HEK293 (cell line): ENCODE measurements around the gene IGLON5.

Experiments
- CTCF ChIA-PET: fragments of 350-600 bp; formaldehyde crosslinking; extraction: SDS; loops from one replicate; lab custom pipeline; 2021; ENCODE audit warnings: antibody characterized with exemption; lab: Yijun Ruan, JAX
- POLR2A ChIA-PET: fragments of 300-600 bp; formaldehyde crosslinking; extraction: SDS; loops from one replicate; lab custom pipeline; 2020; ENCODE audit warnings: antibody characterized with exemption, inconsistent platforms; lab: Yijun Ruan, JAX
- H3K27ac ChIP-seq: fragments of 200-500 bp; sonication (Bioruptor generic); 2 replicates; pipeline ENCODE4 v1.5.1; 2014; ENCODE audit warnings: low read depth, low read length, control low read depth, inconsistent platforms; ENCODE audit errors: extremely low read depth
- H3K36me3 ChIP-seq, 2 experiments: fragments of 200-500 bp in 1 of 2; sonication (Bioruptor generic) in 1 of 2; 1 replicate in 1 of 2; 2 replicates in 1 of 2; pipeline ENCODE4 v1.5.1; 2014 to 2017; ENCODE audit warnings: inconsistent platforms in 2 of 2, low read length in 2 of 2; ENCODE audit not compliant: control insufficient read depth in 2 of 2, insufficient read depth in 1 of 2
- H3K4me1 ChIP-seq: fragments of 200-500 bp; sonication (Bioruptor generic); 2 replicates; pipeline ENCODE4 v1.5.1; 2014; ENCODE audit warnings: mild to moderate bottlenecking, low read length, inconsistent platforms; ENCODE audit not compliant: control insufficient read depth, insufficient read depth
- H3K4me3 ChIP-seq: 2 replicates; pipeline ENCODE4 v1.5.1; 2011; ENCODE audit warnings: low read depth, mild to moderate bottlenecking, control low read depth, low read length, moderate library complexity
- H3K9me3 ChIP-seq: fragments of 200-500 bp; sonication (Bioruptor generic); 2 replicates; pipeline ENCODE4 v1.5.1; 2014; ENCODE audit warnings: low read depth, low read length, inconsistent platforms; ENCODE audit not compliant: control insufficient read depth, insufficient read depth
- GFI1B ChIP-seq: fragments of 450-650 bp; formaldehyde crosslinking; IDR thresholded peaks from 2 replicates; pipeline ENCODE4 v1.5.1; 2016; ENCODE audit warnings: missing biosample characterization, missing genetic modification characterization
- GLIS1 ChIP-seq: fragments of 450-650 bp; formaldehyde crosslinking; IDR thresholded peaks from 2 replicates; pipeline ENCODE4 v1.5.1; 2016; ENCODE audit warnings: missing biosample characterization, missing genetic modification characterization
- GLIS2 ChIP-seq: fragments of 450-650 bp; formaldehyde crosslinking; IDR thresholded peaks from 2 replicates; pipeline ENCODE4 v1.5.1; 2016; ENCODE audit warnings: missing biosample characterization, missing genetic modification characterization
- MZF1 ChIP-seq: fragments of 450-650 bp; formaldehyde crosslinking; IDR thresholded peaks from 2 replicates; pipeline ENCODE4 v1.5.1; 2017; ENCODE audit warnings: missing biosample characterization, missing genetic modification characterization, borderline replicate concordance
- REPIN1 ChIP-seq: fragments of 450-650 bp; formaldehyde crosslinking; IDR thresholded peaks from 2 replicates; pipeline ENCODE4 v1.5.1; 2017; ENCODE audit warnings: missing biosample characterization, missing genetic modification characterization, low read depth
- ZBTB8A ChIP-seq: fragments of 450-650 bp; formaldehyde crosslinking; IDR thresholded peaks from 2 replicates; pipeline ENCODE4 v1.5.1; 2016; ENCODE audit warnings: missing biosample characterization, missing genetic modification characterization
- ZNF2 ChIP-seq: fragments of 450-650 bp; formaldehyde crosslinking; IDR thresholded peaks from 2 replicates; pipeline ENCODE4 v1.5.1; 2016; ENCODE audit warnings: missing biosample characterization, missing genetic modification characterization
- ZNF239 ChIP-seq: fragments of 450-650 bp; formaldehyde crosslinking; IDR thresholded peaks from 2 replicates; pipeline ENCODE4 v1.5.1; 2016; ENCODE audit warnings: missing biosample characterization, missing genetic modification characterization
- ZNF266 ChIP-seq: fragments of 450-650 bp; formaldehyde crosslinking; IDR thresholded peaks from 2 replicates; pipeline ENCODE4 v1.5.1; 2016; ENCODE audit warnings: missing biosample characterization, missing genetic modification characterization, low read depth
- ZNF274 ChIP-seq, 2 experiments: fragments of 200-500 bp in 1 of 2; fragments of 450-650 bp in 1 of 2; sonication (Bioruptor generic) in 1 of 2; formaldehyde crosslinking in 1 of 2; IDR thresholded peaks; 2 replicates each; pipeline versions ENCODE4 v1.5.1 to v1.6.1; 2014 to 2016; ENCODE audit warnings: borderline replicate concordance in 1 of 2, inconsistent platforms in 1 of 2, low read length in 1 of 2, missing biosample characterization in 1 of 2, missing genetic modification characterization in 1 of 2
- ZNF341 ChIP-seq: fragments of 450-650 bp; formaldehyde crosslinking; IDR thresholded peaks from 2 replicates; pipeline ENCODE4; 2016; ENCODE audit warnings: low read depth, missing biosample characterization, missing genetic modification characterization
- ZNF473 ChIP-seq: fragments of 450-650 bp; formaldehyde crosslinking; IDR thresholded peaks from 2 replicates; pipeline ENCODE4 v1.5.1; 2017; ENCODE audit warnings: missing biosample characterization, missing genetic modification characterization
- ZNF514 ChIP-seq: fragments of 450-650 bp; formaldehyde crosslinking; IDR thresholded peaks from 2 replicates; pipeline ENCODE4 v1.5.1; 2016; ENCODE audit warnings: missing biosample characterization, missing genetic modification characterization
- ZNF521 ChIP-seq: fragments of 450-650 bp; formaldehyde crosslinking; IDR thresholded peaks from 2 replicates; pipeline ENCODE4 v1.5.1; 2017; ENCODE audit warnings: missing biosample characterization, mild to moderate bottlenecking, missing genetic modification characterization
- ZNF558 ChIP-seq: fragments of 450-650 bp; formaldehyde crosslinking; IDR thresholded peaks from 2 replicates; pipeline ENCODE4 v1.5.1; 2016; ENCODE audit warnings: missing biosample characterization, missing genetic modification characterization
- ZNF621 ChIP-seq: fragments of 450-650 bp; formaldehyde crosslinking; IDR thresholded peaks from 2 replicates; pipeline ENCODE4 v1.5.1; 2017; ENCODE audit warnings: missing biosample characterization, missing genetic modification characterization
- ZNF624 ChIP-seq: fragments of 450-650 bp; formaldehyde crosslinking; IDR thresholded peaks from 2 replicates; pipeline ENCODE4 v1.5.1; 2017; ENCODE audit warnings: missing biosample characterization, missing genetic modification characterization
- ZNF664 ChIP-seq: fragments of 450-650 bp; formaldehyde crosslinking; IDR thresholded peaks from 2 replicates; pipeline ENCODE4 v1.5.1; 2016; ENCODE audit warnings: missing biosample characterization, missing genetic modification characterization
- ZNF701 ChIP-seq: fragments of 450-650 bp; formaldehyde crosslinking; IDR thresholded peaks from 2 replicates; pipeline ENCODE4 v1.5.1; 2016; ENCODE audit warnings: missing biosample characterization, missing genetic modification characterization
- ZNF768 ChIP-seq: fragments of 450-650 bp; formaldehyde crosslinking; IDR thresholded peaks from 2 replicates; pipeline ENCODE4 v1.5.1; 2018; ENCODE audit warnings: missing biosample characterization, mild to moderate bottlenecking, missing genetic modification characterization
- ZNF792 ChIP-seq: fragments of 450-650 bp; formaldehyde crosslinking; IDR thresholded peaks from 2 replicates; pipeline ENCODE4 v1.5.1; 2016; ENCODE audit warnings: missing biosample characterization, missing genetic modification characterization
- ZSCAN16 ChIP-seq: fragments of 450-650 bp; formaldehyde crosslinking; IDR thresholded peaks from 2 replicates; pipeline ENCODE4 v1.5.1; 2016; ENCODE audit warnings: missing biosample characterization, missing genetic modification characterization
- ZSCAN23 ChIP-seq: fragments of 450-650 bp; formaldehyde crosslinking; IDR thresholded peaks from 2 replicates; pipeline ENCODE4 v1.5.1; 2016; ENCODE audit warnings: missing biosample characterization, missing genetic modification characterization
- TF ChIP-seq, protein P1 (sequence below): fragments of 450-650 bp; formaldehyde crosslinking; IDR thresholded peaks from 2 replicates; pipeline ENCODE4 v1.5.0; 2017; ENCODE audit warnings: missing biosample characterization, missing genetic modification characterization, borderline replicate concordance
- TF ChIP-seq, protein P2 (sequence below): fragments of 450-650 bp; formaldehyde crosslinking; IDR thresholded peaks from 2 replicates; pipeline ENCODE4 v1.5.1; 2016; ENCODE audit warnings: missing biosample characterization, missing genetic modification characterization
- TF ChIP-seq, protein P3 (sequence below): fragments of 450-650 bp; formaldehyde crosslinking; IDR thresholded peaks from 2 replicates; pipeline ENCODE4 v1.5.1; 2016; ENCODE audit warnings: missing biosample characterization, missing genetic modification characterization
- TF ChIP-seq, protein P4 (sequence below): fragments of 450-650 bp; formaldehyde crosslinking; IDR thresholded peaks from 2 replicates; pipeline ENCODE4; 2016; ENCODE audit warnings: missing biosample characterization, missing genetic modification characterization

The IGLON5 gene

DNA sequence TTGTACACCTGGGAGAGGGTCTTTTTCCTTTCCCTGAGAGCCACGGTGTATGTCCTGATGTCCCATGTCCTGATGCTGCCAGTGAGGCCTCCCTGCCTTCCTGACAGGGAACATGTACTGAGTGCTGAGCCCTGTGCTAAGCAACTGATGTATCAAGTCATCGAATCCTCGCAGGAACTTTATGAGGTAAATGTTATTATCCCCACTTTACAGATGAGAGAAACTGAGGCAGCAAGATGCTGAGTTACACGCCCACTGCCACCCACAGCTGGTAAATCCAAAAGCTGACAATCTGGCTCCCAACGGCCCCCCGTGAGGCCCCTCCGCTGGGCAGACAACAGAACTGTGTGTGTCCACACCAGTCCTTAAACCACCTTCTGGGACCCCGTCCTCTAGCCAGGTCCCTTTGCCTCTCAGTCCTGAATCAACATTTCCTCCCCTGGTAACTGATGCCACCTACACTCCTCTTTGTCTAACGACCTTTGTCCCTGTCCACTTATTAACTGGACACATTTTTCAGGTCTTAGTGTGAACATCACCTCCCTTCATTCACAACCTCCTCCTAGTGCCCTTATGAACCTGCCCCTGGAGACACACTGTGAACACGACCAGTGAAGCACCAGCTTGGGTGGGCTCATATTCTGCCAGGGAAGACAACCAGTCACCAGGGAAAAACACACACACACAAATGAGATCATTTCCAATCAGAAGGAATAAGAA is 35.9 kb downstream of the IGLON5 start:
- TF ChIP-seq ZNF473 (tag by site-specific recombination) (no peak), ZNF266 (tag by site-specific recombination) (no peak), ZNF341 (tag by site-specific recombination) (no peak), ZNF521 (tag by site-specific recombination) (no peak), ZNF558 (tag by site-specific recombination) (no peak), ZNF514 (tag by site-specific recombination) (no peak), ZNF239 (tag by site-specific recombination) (no peak), ZNF2 (no peak), GLIS1 (tag by site-specific recombination) (no peak)
- TF ChIP-seq, protein P1, sequence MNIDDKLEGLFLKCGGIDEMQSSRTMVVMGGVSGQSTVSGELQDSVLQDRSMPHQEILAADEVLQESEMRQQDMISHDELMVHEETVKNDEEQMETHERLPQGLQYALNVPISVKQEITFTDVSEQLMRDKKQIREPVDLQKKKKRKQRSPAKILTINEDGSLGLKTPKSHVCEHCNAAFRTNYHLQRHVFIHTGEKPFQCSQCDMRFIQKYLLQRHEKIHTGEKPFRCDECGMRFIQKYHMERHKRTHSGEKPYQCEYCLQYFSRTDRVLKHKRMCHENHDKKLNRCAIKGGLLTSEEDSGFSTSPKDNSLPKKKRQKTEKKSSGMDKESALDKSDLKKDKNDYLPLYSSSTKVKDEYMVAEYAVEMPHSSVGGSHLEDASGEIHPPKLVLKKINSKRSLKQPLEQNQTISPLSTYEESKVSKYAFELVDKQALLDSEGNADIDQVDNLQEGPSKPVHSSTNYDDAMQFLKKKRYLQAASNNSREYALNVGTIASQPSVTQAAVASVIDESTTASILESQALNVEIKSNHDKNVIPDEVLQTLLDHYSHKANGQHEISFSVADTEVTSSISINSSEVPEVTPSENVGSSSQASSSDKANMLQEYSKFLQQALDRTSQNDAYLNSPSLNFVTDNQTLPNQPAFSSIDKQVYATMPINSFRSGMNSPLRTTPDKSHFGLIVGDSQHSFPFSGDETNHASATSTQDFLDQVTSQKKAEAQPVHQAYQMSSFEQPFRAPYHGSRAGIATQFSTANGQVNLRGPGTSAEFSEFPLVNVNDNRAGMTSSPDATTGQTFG, result no peak
- TF ChIP-seq, protein P2, sequence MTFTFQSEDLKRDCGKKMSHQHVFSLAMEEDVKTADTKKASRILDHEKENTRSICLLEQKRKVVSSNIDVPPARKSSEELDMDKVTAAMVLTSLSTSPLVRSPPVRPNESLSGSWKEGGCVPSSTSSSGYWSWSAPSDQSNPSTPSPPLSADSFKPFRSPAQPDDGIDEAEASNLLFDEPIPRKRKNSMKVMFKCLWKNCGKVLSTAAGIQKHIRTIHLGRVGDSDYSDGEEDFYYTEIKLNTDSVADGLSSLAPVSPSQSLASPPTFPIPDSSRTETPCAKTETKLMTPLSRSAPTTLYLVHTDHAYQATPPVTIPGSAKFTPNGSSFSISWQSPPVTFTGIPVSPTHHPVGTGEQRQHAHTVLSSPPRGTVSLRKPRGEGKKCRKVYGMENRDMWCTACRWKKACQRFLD (tag by site-specific recombination), result no peak
- TF ChIP-seq, protein P3, sequence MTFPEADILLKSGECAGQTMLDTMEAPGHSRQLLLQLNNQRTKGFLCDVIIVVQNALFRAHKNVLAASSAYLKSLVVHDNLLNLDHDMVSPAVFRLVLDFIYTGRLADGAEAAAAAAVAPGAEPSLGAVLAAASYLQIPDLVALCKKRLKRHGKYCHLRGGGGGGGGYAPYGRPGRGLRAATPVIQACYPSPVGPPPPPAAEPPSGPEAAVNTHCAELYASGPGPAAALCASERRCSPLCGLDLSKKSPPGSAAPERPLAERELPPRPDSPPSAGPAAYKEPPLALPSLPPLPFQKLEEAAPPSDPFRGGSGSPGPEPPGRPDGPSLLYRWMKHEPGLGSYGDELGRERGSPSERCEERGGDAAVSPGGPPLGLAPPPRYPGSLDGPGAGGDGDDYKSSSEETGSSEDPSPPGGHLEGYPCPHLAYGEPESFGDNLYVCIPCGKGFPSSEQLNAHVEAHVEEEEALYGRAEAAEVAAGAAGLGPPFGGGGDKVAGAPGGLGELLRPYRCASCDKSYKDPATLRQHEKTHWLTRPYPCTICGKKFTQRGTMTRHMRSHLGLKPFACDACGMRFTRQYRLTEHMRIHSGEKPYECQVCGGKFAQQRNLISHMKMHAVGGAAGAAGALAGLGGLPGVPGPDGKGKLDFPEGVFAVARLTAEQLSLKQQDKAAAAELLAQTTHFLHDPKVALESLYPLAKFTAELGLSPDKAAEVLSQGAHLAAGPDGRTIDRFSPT (tag by site-specific recombination), result no peak
- no peak overlapping the region for H3K27ac ChIP-seq
- no peak overlapping the region for H3K4me3 ChIP-seq
- H3K36me3 ChIP-seq, result peaks cover 6 to 47% of the 10 kb centered on the region in 2 experiments; a peak in 2 of 3 replicates
- ChIA-PET CTCF (no interaction called here), POLR2A (no interaction called here)
- no peaks in the 10 kb centered on the region for H3K4me1 ChIP-seq
- H3K9me3 ChIP-seq, result no peaks in the 10 kb centered on the region

DNA sequence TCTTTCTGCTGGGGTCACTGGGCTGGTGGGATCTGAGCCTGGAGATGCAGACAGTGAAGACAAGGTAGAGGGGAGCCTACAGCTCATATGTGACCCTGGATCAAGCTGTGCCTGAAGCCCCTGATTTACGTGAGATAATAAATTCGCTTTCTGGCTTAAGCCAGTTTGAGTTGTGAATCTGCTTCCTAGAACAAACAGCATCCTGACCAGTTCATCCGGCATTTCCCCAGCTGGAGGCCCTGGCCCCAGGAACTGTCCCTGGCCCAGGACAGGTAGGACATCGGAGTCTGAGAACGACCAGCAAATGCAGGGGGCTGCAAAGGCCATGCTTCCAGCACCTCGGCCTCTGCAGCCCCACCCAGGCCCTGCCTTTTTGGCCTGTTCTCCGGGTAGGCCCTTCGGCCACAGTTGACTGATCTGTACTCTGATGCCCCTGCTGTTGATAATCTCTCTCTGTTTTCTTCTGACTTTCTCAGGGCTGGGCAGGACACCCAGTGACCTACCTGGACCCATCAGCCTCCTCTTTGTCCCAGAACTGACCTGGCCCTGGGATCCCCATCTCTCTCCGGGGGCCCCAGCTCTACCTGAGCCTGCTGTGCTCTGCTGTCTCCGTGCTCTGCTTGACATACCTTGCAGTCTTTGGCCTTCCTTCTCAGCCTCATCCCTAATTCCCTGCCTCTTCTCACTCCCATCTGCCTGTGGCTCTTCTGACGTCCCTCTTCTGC is 40.0 kb downstream of the IGLON5 start:
- CTCF ChIA-PET, result interaction anchor here (0.7 to 2.1 kb wide), 3 partner anchors 12 to 16 kb away, joined by 3 to 6 read pairs (median 3); no protein-coding TSS in a partner anchor
- Histone ChIP-seq H3K4me3 (no peak overlapping the region), H3K9me3 (no peaks in the 10 kb centered on the region), H3K27ac (no peak overlapping the region), H3K4me1 (peaks cover 8% of the 10 kb centered on the region), H3K36me3 (peaks cover 9 to 38% of the 10 kb centered on the region in 2 experiments; a peak in 2 of 3 replicates)
- POLR2A ChIA-PET, result interaction anchor here (1.3 kb wide), 1 partner anchor 12 kb away, joined by 4 read pairs; no protein-coding TSS in a partner anchor
- TF ChIP-seq ZNF664 (tag by site-specific recombination), result no peak
- no peak for TF ChIP-seq ZNF624 (tag by site-specific recombination)
- TF ChIP-seq ZNF473 (tag by site-specific recombination), result no peak
- no peak for TF ChIP-seq ZSCAN16
- TF ChIP-seq GFI1B (tag by site-specific recombination), result no peak
- TF ChIP-seq ZNF701, result no peak
- TF ChIP-seq ZNF2, result no peak
- no peak for TF ChIP-seq ZSCAN23 (tag by site-specific recombination)
- TF ChIP-seq MZF1 (tag by site-specific recombination), result no peak
- TF ChIP-seq ZNF768 (tag by site-specific recombination), result no peak
- TF ChIP-seq ZNF274 (IDR thresholded peaks at IDR 0.05; ENCODE audit: low read length), result no peak
- TF ChIP-seq ZNF274 (tag by site-specific recombination; IDR thresholded peaks at IDR 0.05; ENCODE audit: borderline replicate concordance), result no peak
- TF ChIP-seq GLIS2 (tag by site-specific recombination), result no peak
- TF ChIP-seq ZNF621, result no peak
- no peak for TF ChIP-seq REPIN1 (tag by site-specific recombination)
- TF ChIP-seq, protein P4, sequence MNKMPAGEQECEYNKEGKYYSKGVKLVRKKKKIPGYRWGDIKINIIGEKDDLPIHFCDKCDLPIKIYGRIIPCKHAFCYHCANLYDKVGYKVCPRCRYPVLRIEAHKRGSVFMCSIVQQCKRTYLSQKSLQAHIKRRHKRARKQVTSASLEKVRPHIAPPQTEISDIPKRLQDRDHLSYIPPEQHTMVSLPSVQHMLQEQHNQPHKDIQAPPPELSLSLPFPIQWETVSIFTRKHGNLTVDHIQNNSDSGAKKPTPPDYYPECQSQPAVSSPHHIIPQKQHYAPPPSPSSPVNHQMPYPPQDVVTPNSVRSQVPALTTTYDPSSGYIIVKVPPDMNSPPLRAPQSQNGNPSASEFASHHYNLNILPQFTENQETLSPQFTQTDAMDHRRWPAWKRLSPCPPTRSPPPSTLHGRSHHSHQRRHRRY, result no peak
- no peak for TF ChIP-seq ZBTB8A (tag by site-specific recombination)
- no peak for TF ChIP-seq ZNF792 (tag by site-specific recombination)
